ENCODE measurements around the gene COG5. TPM values are rescaled to one million over a fixed set of nuclear protein-coding genes. Genes with fewer than 3 reads are reported as not detected.

The COG5 gene
- total RNA-seq, 1 experiment from 2014 or later: 29.1 TPM

- CTCF ChIA-PET: no interaction called here
Observed at GRCh38 chr7:107396990-107397389, 166.7 kb downstream of the COG5 start.

GRCh38 chr7:107396081-107396480, 167.6 kb downstream of the COG5 start:
- intact Hi-C loops (cut with micrococcal nuclease; ENCODE audit: unreplicated experiment): no loop called here
- no TSS peak for BruUV-seq (replicated peaks)
- ChIA-PET CTCF (no interaction called here), POLR2A (no interaction called here)
- H3K4me3 ChIP-seq (ENCODE audit: low read depth in 2 of 2, low read length in 2 of 2): no peak overlapping the region
- no peaks in the 10 kb centered on the region for H3K9me3 ChIP-seq (ENCODE audit: control insufficient read depth, insufficient read depth, low read depth, low read length)
- H3K27me3 ChIP-seq (ENCODE audit: control insufficient read depth, insufficient read depth, low read length): no peaks in the 10 kb centered on the region
- TF ChIP-seq TCF7L2 (IDR thresholded peaks at IDR 0.05; ENCODE audit: low read depth, low read length): no peak
- no peak overlapping the region for H3K27ac ChIP-seq (ENCODE audit: low read length)
- H3K4me1 ChIP-seq (ENCODE audit: control insufficient read depth, insufficient read depth, low read length): no peaks in the 10 kb centered on the region
- no peak for ATAC-seq
- no peaks in the 10 kb centered on the region for H3K36me3 ChIP-seq (ENCODE audit: control insufficient read depth, insufficient read depth, low read length)
- DNase-seq (ENCODE audit: low read depth, low spot score): no peak
- in situ Hi-C loops (cut with HindIII; ENCODE audit: low pct_unique_long_range_greater_than_20kb, low sequenced_read_pairs): no loop called here

More at GRCh38 chr7:107396990-107397389, 166.7 kb downstream of the COG5 start:
- in situ Hi-C loops (cut with HindIII; ENCODE audit: low pct_unique_long_range_greater_than_20kb, low sequenced_read_pairs): no loop called here
- no peaks in the 10 kb centered on the region for H3K4me1 ChIP-seq (ENCODE audit: control insufficient read depth, insufficient read depth, low read length)
- DNase-seq (ENCODE audit: low read depth, low spot score) (no peak), ATAC-seq (no peak)
- BruUV-seq (replicated peaks): no TSS peak
- TF ChIP-seq REST (IDR thresholded peaks at IDR 0.05; ENCODE audit: insufficient read depth in 1 of 2, low read depth in 2 of 2, low read length in 1 of 2) (no peak), SIN3A (IDR thresholded peaks at IDR 0.05; ENCODE audit: borderline replicate concordance, insufficient read depth, low read depth, low read length) (no peak)
- H3K4me3 ChIP-seq (ENCODE audit: low read depth in 2 of 2, low read length in 2 of 2): no peak overlapping the region
- intact Hi-C loops (cut with micrococcal nuclease; ENCODE audit: unreplicated experiment): no loop called here
- H3K27ac ChIP-seq (ENCODE audit: low read length): no peak overlapping the region
- H3K27me3 ChIP-seq (ENCODE audit: control insufficient read depth, insufficient read depth, low read length): no peaks in the 10 kb centered on the region
- H3K9me3 ChIP-seq (ENCODE audit: control insufficient read depth, insufficient read depth, low read depth, low read length): no peaks in the 10 kb centered on the region
- no peaks in the 10 kb centered on the region for H3K36me3 ChIP-seq (ENCODE audit: control insufficient read depth, insufficient read depth, low read length)
- POLR2A ChIA-PET: interaction anchor here (0.5 kb wide), 1 partner anchor 15 kb away, joined by 3 read pairs; no protein-coding TSS in a partner anchor

GRCh38 chr7:107394831-107395230, 168.9 kb downstream of the COG5 start:
- no peak overlapping the region for H3K27ac ChIP-seq (ENCODE audit: low read length)
- intact Hi-C loops (cut with micrococcal nuclease; ENCODE audit: unreplicated experiment): no loop called here
- no peak for ATAC-seq
- no peaks in the 10 kb centered on the region for H3K9me3 ChIP-seq (ENCODE audit: control insufficient read depth, insufficient read depth, low read depth, low read length)
- BruUV-seq (replicated peaks): no TSS peak
- POLR2A ChIA-PET: interaction anchor here (0.6 kb wide), 1 partner anchor 104 kb away, joined by 10 read pairs; no protein-coding TSS in a partner anchor
- no peaks in the 10 kb centered on the region for H3K4me1 ChIP-seq (ENCODE audit: control insufficient read depth, insufficient read depth, low read length)
- TF ChIP-seq SIN3A (IDR thresholded peaks at IDR 0.05; ENCODE audit: borderline replicate concordance, insufficient read depth, low read depth, low read length): no peak
- no peak for TF ChIP-seq TCF7L2 (IDR thresholded peaks at IDR 0.05; ENCODE audit: low read depth, low read length)
- TF ChIP-seq POLR2AphosphoS5 (IDR thresholded peaks at IDR 0.05; ENCODE audit: low read depth, low read length): no peak
- no peak for TF ChIP-seq CTCF (IDR thresholded peaks at IDR 0.05)
- no peak for TF ChIP-seq REST (IDR thresholded peaks at IDR 0.05; ENCODE audit: insufficient read depth in 1 of 2, low read depth in 2 of 2, low read length in 1 of 2)
- no peak overlapping the region for H3K4me3 ChIP-seq (ENCODE audit: low read depth in 2 of 2, low read length in 2 of 2)
- H3K27me3 ChIP-seq (ENCODE audit: control insufficient read depth, insufficient read depth, low read length): no peaks in the 10 kb centered on the region
- no peak for DNase-seq (ENCODE audit: low read depth, low spot score)
- in situ Hi-C loops (cut with HindIII; ENCODE audit: low pct_unique_long_range_greater_than_20kb, low sequenced_read_pairs): no loop called here
- H3K36me3 ChIP-seq (ENCODE audit: control insufficient read depth, insufficient read depth, low read length): no peaks in the 10 kb centered on the region
- CTCF ChIA-PET: no interaction called here
